ENCODE measurements around the gene RNF26.

RNF26 gene

GRCh38 chr11:119335655-119336543 is 1.6 kb downstream of the RNF26 start:
- Mint-ChIP-seq H3K27me3 (peaks cover 32% of the 10 kb centered on the region), H3K4me1 (peaks cover 66% of the 10 kb centered on the region), H3K4me3 (peak overlapping the region; percentile 99), H3K9me3 (no peaks in the 10 kb centered on the region), H3K36me3 (peaks cover 15% of the 10 kb centered on the region), H3K27ac (peak overlapping the region; percentile 97)
- CTCF ChIA-PET: interaction anchor here (0.6 to 9.8 kb wide), 2 partner anchors 13 to 126 kb away, joined by 4 to 106 read pairs; no protein-coding TSS in a partner anchor
- DNase-seq: no peak

- Mint-ChIP-seq H3K4me3 (peak overlapping the region; percentile 53), H3K4me1 (peaks cover 71% of the 10 kb centered on the region), H3K27ac (no peak overlapping the region), H3K9me3 (no peaks in the 10 kb centered on the region), H3K27me3 (peaks cover 38% of the 10 kb centered on the region), H3K36me3 (peaks cover 15% of the 10 kb centered on the region)
- CTCF ChIA-PET: interaction anchor here (0.7 to 9.8 kb wide), 9 partner anchors 10 to 425 kb away, joined by 3 to 106 read pairs (median 4); partner anchors contain the start of gene C2CD2L
- no peak for DNase-seq
These were observed 2.6 kb downstream of the RNF26 start for GRCh38 chr11:119336744-119337469.

- H3K36me3 Mint-ChIP-seq: peaks cover 15% of the 10 kb centered on the region
- peak overlapping the region; percentile 26 for H3K4me3 Mint-ChIP-seq
- H3K27me3 Mint-ChIP-seq: peaks cover 46% of the 10 kb centered on the region
- DNase-seq: no peak
- no peaks in the 10 kb centered on the region for H3K9me3 Mint-ChIP-seq
- CTCF ChIA-PET: interaction anchor here (0.6 to 9.8 kb wide), 44 partner anchors 8 to 734 kb away, joined by 3 to 106 read pairs (median 4); partner anchors contain the start of genes C2CD2L, CBL, HMBS and USP2
- H3K27ac Mint-ChIP-seq: no peak overlapping the region
- peaks cover 69% of the 10 kb centered on the region for H3K4me1 Mint-ChIP-seq
These were observed 3.4 kb downstream of the RNF26 start for GRCh38 chr11:119337581-119338317.

GRCh38 chr11:119338318-119338890 is 4.1 kb downstream of the RNF26 start:
- DNase-seq: peak; percentile 81
- H3K4me3 Mint-ChIP-seq: no peak overlapping the region
- peaks cover 15% of the 10 kb centered on the region for H3K36me3 Mint-ChIP-seq
- CTCF ChIA-PET: interaction anchor here (0.6 to 9.8 kb wide), 42 partner anchors 9 to 735 kb away, joined by 3 to 106 read pairs (median 4); partner anchors contain the start of genes C2CD2L, CBL, HMBS and USP2
- H3K27me3 Mint-ChIP-seq: peaks cover 53% of the 10 kb centered on the region
- H3K4me1 Mint-ChIP-seq: peaks cover 64% of the 10 kb centered on the region
- H3K9me3 Mint-ChIP-seq: no peaks in the 10 kb centered on the region
- H3K27ac Mint-ChIP-seq: no peak overlapping the region

GRCh38 chr11:119338965-119339588 is 4.8 kb downstream of the RNF26 start:
- peaks cover 60% of the 10 kb centered on the region for H3K27me3 Mint-ChIP-seq
- CTCF ChIA-PET: interaction anchor here (0.9 to 9.8 kb wide), 30 partner anchors 9 to 255 kb away, joined by 3 to 106 read pairs (median 4); partner anchors contain the start of genes HMBS and USP2
- H3K4me3 Mint-ChIP-seq: no peak overlapping the region
- H3K36me3 Mint-ChIP-seq: peaks cover 15% of the 10 kb centered on the region
- no peak overlapping the region for H3K27ac Mint-ChIP-seq
- no peaks in the 10 kb centered on the region for H3K9me3 Mint-ChIP-seq
- no peak for DNase-seq
- H3K4me1 Mint-ChIP-seq: peaks cover 57% of the 10 kb centered on the region

GRCh38 chr11:119339589-119340334 is 5.4 kb downstream of the RNF26 start:
- Mint-ChIP-seq H3K27ac (no peak overlapping the region), H3K4me1 (peaks cover 51% of the 10 kb centered on the region), H3K27me3 (peaks cover 67% of the 10 kb centered on the region), H3K36me3 (peaks cover 15% of the 10 kb centered on the region), H3K9me3 (no peaks in the 10 kb centered on the region), H3K4me3 (no peak overlapping the region)
- peak; percentile 55 for DNase-seq
- CTCF ChIA-PET: interaction anchor here (0.6 to 9.8 kb wide), 11 partner anchors 8 to 273 kb away, joined by 3 to 106 read pairs (median 4); partner anchors contain the start of gene HMBS

- Mint-ChIP-seq H3K9me3 (no peaks in the 10 kb centered on the region), H3K27ac (no peak within 1 kb of the TSS), H3K27me3 (peaks cover 75% of the 10 kb centered on the region), H3K4me3 (no peak within 1 kb of the TSS), H3K36me3 (peaks cover 15% of the 10 kb centered on the region), H3K4me1 (peaks cover 43% of the 10 kb centered on the region)
- DNase-seq: no peak
- CTCF ChIA-PET: interaction anchor here (0.6 to 9.8 kb wide), 10 partner anchors 8 to 274 kb away, joined by 3 to 106 read pairs (median 4); no protein-coding TSS in a partner anchor
These were observed 6.3 kb downstream of the RNF26 start, which contains the start of gene C1QTNF5 for GRCh38 chr11:119340335-119341221. Gene C1QTNF5 (minus strand): TSS chr11:119340883. CDS start chr11:119340397, 486 bp downstream.

- Mint-ChIP-seq H3K27me3 (peaks cover 83% of the 10 kb centered on the region), H3K4me1 (peaks cover 35% of the 10 kb centered on the region), H3K36me3 (peaks cover 9% of the 10 kb centered on the region), H3K27ac (no peak overlapping the region), H3K4me3 (no peak overlapping the region), H3K9me3 (no peaks in the 10 kb centered on the region)
- CTCF ChIA-PET: interaction anchor here (0.6 kb wide), 1 partner anchor 135 kb away, joined by 3 read pairs; no protein-coding TSS in a partner anchor
- no peak for DNase-seq
These were observed 7.1 kb downstream of the RNF26 start for GRCh38 chr11:119341222-119342022.

- peaks cover 8% of the 10 kb centered on the region for H3K36me3 Mint-ChIP-seq
- peaks cover 29% of the 10 kb centered on the region for H3K4me1 Mint-ChIP-seq
- DNase-seq: no peak
- H3K4me3 Mint-ChIP-seq: no peak overlapping the region
- H3K27ac Mint-ChIP-seq: no peak overlapping the region
- CTCF ChIA-PET: no interaction called here
- peaks cover 89% of the 10 kb centered on the region for H3K27me3 Mint-ChIP-seq
- H3K9me3 Mint-ChIP-seq: no peaks in the 10 kb centered on the region
These were observed 7.6 kb downstream of the RNF26 start for GRCh38 chr11:119342023-119342300.

- Mint-ChIP-seq H3K36me3 (peaks cover 8% of the 10 kb centered on the region), H3K27ac (no peak overlapping the region), H3K4me1 (peaks cover 23% of the 10 kb centered on the region), H3K27me3 (peaks cover 94% of the 10 kb centered on the region), H3K9me3 (no peaks in the 10 kb centered on the region), H3K4me3 (no peak overlapping the region)
- DNase-seq: no peak
- CTCF ChIA-PET: interaction anchor here (1.0 to 2.8 kb wide), 4 partner anchors 14 to 34 kb away, joined by 4 to 15 read pairs (median 5); no protein-coding TSS in a partner anchor
These were observed 8.2 kb downstream of the RNF26 start for GRCh38 chr11:119342362-119343130.

Data from activated naive CD4-positive, alpha-beta T cell treated with anti-CD3 and anti-CD28 coated beads, Interleukin-2, amount 10 ng/mL, durations not matched to agents 7 days and 5 days (primary cell).